ENCODE measurements around the gene ZNF775. TPM values are rescaled to one million over a fixed set of nuclear protein-coding genes. Genes with fewer than 3 reads are reported as not detected.

ZNF775 gene
- total and polyA plus RNA-seq, 2 of the 13 experiments (the other 11 are each of a cell fraction or from before 2014, with no cell fraction given), result 3.1 to 3.2 TPM

DNA sequence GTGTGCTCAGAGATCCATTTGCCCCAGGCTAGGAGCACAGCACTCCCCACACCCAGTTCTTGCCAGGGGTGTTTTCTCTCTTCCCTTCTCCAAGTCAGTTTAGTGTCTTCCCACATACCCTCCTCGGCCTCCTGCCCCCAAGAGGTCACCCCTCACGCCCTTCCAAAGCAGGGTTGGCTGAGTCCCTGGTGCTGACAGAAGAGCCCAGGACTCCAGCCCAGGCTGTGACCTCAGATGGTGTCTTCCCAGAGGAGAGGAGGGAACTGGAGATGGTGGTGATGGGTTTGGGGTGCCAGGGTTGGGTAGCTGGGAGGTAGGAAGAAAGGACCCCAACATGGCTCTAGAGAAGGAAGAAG lies 19.8 kb downstream of the ZNF775 start:
- H3K79me2 ChIP-seq (ENCODE audit: insufficient read depth, low read length), result no peaks in the 10 kb centered on the region
- ATAC-seq (no peak), DNase-seq (ENCODE audit: low spot score) (no peak), FAIRE-seq (no peak)
- peaks cover 2 to 15% of the 10 kb centered on the region in 2 experiments; a peak in 2 of 5 replicates for H3K36me3 ChIP-seq (replicated peaks in 1 of 2; ENCODE audit: control insufficient read depth in 1 of 2, insufficient read depth in 2 of 2, low read length in 2 of 2)
- POLR2A ChIA-PET, result no interaction called here
- peaks cover 44% of the 10 kb centered on the region for H3K4me1 ChIP-seq (ENCODE audit: insufficient read depth, low read length)
- no TSS peak for BruUV-seq (replicated peaks)
- H2AFZ ChIP-seq (ENCODE audit: low read length), result no peak overlapping the region
- intact Hi-C loops (cut with micrococcal nuclease; ENCODE audit: unreplicated experiment) (no loop called here), in situ Hi-C loops (cut with HindIII; ENCODE audit: extremely low pct_ligation_motif_present, low pct_unique_long_range_greater_than_20kb) (no loop called here)
- no peaks in the 10 kb centered on the region for H3K27me3 ChIP-seq (ENCODE audit: control insufficient read depth in 1 of 2, insufficient read depth in 2 of 2, low read length in 2 of 2)
- H3K4me3 ChIP-seq (replicated peaks in 1 of 3; ENCODE audit: insufficient read depth in 1 of 3, low read depth in 2 of 3, low read length in 3 of 3), result no peak overlapping the region
- 93% methylated on average over 2 of the region's 2 CpGs for WGBS (ENCODE audit: low lambda C conversion rate)
- H3K4me2 ChIP-seq (ENCODE audit: low read depth, low read length), result no peak overlapping the region
- no peak for TF ChIP-seq SNAPC2 (CRISPR knock-in tag; IDR thresholded peaks at IDR 0.05)
- TF ChIP-seq ZNF616 (CRISPR knock-in tag; IDR thresholded peaks at IDR 0.05; ENCODE audit: low read depth), result no peak
- TF ChIP-seq ZNF570 (CRISPR knock-in tag; IDR thresholded peaks at IDR 0.05; ENCODE audit: borderline replicate concordance), result no peak
- no peak for TF ChIP-seq PTBP1 (IDR thresholded peaks at IDR 0.05; ENCODE audit: low read depth, low read length, poor library complexity, severe bottlenecking)
- TF ChIP-seq NCOR1 (IDR thresholded peaks at IDR 0.05; ENCODE audit: borderline replicate concordance, low read length), result no peak
- TF ChIP-seq ZNF549 (CRISPR knock-in tag; IDR thresholded peaks at IDR 0.05), result no peak
- TF ChIP-seq, protein P1, sequence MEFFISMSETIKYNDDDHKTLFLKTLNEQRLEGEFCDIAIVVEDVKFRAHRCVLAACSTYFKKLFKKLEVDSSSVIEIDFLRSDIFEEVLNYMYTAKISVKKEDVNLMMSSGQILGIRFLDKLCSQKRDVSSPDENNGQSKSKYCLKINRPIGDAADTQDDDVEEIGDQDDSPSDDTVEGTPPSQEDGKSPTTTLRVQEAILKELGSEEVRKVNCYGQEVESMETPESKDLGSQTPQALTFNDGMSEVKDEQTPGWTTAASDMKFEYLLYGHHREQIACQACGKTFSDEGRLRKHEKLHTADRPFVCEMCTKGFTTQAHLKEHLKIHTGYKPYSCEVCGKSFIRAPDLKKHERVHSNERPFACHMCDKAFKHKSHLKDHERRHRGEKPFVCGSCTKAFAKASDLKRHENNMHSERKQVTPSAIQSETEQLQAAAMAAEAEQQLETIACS (CRISPR knock-in tag; IDR thresholded peaks at IDR 0.05), result no peak
- TF ChIP-seq, protein P2, sequence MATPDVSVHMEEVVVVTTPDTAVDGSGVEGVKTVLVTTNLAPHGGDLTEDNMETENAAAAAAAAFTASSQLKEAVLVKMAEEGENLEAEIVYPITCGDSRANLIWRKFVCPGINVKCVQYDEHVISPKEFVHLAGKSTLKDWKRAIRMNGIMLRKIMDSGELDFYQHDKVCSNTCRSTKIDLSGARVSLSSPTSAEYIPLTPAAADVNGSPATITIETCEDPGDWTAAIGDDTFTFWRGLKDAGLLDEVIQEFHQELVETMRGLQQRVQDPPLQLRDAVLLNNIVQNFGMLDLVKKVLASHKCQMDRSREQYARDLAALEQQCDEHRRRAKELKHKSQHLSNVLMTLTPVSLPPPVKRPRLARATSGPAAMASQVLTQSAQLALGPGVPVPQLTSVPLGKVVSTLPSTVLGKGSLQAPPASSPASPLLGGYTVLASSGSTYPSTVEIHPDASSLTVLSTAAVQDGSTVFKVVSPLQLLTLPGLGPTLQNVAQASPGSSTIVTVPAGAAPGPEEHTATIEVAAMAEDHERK (CRISPR knock-in tag; IDR thresholded peaks at IDR 0.05; ENCODE audit: low read depth), result no peak
- TF ChIP-seq JUNB (CRISPR knock-in tag; IDR thresholded peaks at IDR 0.05; ENCODE audit: borderline replicate concordance), result no peak
- no peak for TF ChIP-seq ZNF12 (CRISPR knock-in tag; IDR thresholded peaks at IDR 0.05)
- no peak for TF ChIP-seq ZNF589 (CRISPR knock-in tag; conservative IDR thresholded peaks at IDR 0.05)
- no peak for TF ChIP-seq NFIB (CRISPR knock-in tag; IDR thresholded peaks at IDR 0.05; ENCODE audit: borderline replicate concordance)
- no peak for TF ChIP-seq ZNF572 (CRISPR knock-in tag; IDR thresholded peaks at IDR 0.05)
- TF ChIP-seq ZNF737 (CRISPR knock-in tag; IDR thresholded peaks at IDR 0.05; ENCODE audit: borderline replicate concordance), result no peak
- no peak for TF ChIP-seq ESRRA (CRISPR knock-in tag; IDR thresholded peaks at IDR 0.05; ENCODE audit: low read depth)
- TF ChIP-seq, protein P3, sequence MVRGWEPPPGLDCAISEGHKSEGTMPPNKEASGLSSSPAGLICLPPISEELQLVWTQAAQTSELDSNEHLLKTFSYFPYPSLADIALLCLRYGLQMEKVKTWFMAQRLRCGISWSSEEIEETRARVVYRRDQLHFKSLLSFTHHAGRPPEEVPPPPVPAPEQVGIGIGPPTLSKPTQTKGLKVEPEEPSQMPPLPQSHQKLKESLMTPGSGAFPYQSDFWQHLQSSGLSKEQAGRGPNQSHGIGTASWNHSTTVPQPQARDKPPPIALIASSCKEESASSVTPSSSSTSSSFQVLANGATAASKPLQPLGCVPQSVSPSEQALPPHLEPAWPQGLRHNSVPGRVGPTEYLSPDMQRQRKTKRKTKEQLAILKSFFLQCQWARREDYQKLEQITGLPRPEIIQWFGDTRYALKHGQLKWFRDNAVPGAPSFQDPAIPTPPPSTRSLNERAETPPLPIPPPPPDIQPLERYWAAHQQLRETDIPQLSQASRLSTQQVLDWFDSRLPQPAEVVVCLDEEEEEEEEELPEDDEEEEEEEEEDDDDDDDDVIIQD (CRISPR knock-in tag; IDR thresholded peaks at IDR 0.05; ENCODE audit: low read depth), result no peak
- TF ChIP-seq, protein P4, sequence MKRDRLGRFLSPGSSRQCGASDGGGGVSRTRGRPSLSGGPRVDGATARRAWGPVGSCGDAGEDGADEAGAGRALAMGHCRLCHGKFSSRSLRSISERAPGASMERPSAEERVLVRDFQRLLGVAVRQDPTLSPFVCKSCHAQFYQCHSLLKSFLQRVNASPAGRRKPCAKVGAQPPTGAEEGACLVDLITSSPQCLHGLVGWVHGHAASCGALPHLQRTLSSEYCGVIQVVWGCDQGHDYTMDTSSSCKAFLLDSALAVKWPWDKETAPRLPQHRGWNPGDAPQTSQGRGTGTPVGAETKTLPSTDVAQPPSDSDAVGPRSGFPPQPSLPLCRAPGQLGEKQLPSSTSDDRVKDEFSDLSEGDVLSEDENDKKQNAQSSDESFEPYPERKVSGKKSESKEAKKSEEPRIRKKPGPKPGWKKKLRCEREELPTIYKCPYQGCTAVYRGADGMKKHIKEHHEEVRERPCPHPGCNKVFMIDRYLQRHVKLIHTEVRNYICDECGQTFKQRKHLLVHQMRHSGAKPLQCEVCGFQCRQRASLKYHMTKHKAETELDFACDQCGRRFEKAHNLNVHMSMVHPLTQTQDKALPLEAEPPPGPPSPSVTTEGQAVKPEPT (CRISPR knock-in tag; IDR thresholded peaks at IDR 0.05; ENCODE audit: low read depth), result no peak
- no peak for TF ChIP-seq SIN3B (IDR thresholded peaks at IDR 0.05; ENCODE audit: low read length)
- no peaks in the 10 kb centered on the region for H3K9me3 ChIP-seq (ENCODE audit: low read length)
- H3K9ac ChIP-seq (ENCODE audit: insufficient read depth, low read depth, low read length), result no peak overlapping the region
- CTCF ChIA-PET (ENCODE audit: low intra/inter-chr PET ratio, low total read pairs), result no interaction called here
- H3K27ac ChIP-seq (ENCODE audit: extremely low read length, insufficient read depth, low read length), result no peak overlapping the region
- no peaks in the 10 kb centered on the region for H4K20me1 ChIP-seq (ENCODE audit: insufficient read depth, low read length)
